ENCODE measurements around the gene ENO3.

Gene ENO3

GRCh38 chr17:4950075-4950745 is 709 bp upstream of the ENO3 start:
- no peak for DNase-seq (ENCODE audit: low spot score)

- no peak for DNase-seq (ENCODE audit: low spot score)
Measured at GRCh38 chr17:4951486-4951885, 567 bp downstream of the ENO3 start.

- DNase-seq (ENCODE audit: low spot score): no peak
Measured at GRCh38 chr17:4953451-4953961, 2.6 kb downstream of the ENO3 start.

- no peak for DNase-seq (ENCODE audit: low spot score)
Measured at GRCh38 chr17:4955091-4955490, 4.2 kb downstream of the ENO3 start.

- no peak for DNase-seq (ENCODE audit: low spot score)
Measured at GRCh38 chr17:4956493-4957061, 5.7 kb downstream of the ENO3 start.

GRCh38 chr17:4958102-4958501 is 7.2 kb downstream of the ENO3 start:
- no peak for DNase-seq (ENCODE audit: low spot score)

GRCh38 chr17:4959261-4959965 is 8.5 kb downstream of the ENO3 start:
- DNase-seq (ENCODE audit: low spot score): no peak

GRCh38 chr17:4960279-4960922 is 9.5 kb downstream of the ENO3 start:
- no peak for DNase-seq (ENCODE audit: low spot score)

- no peak for DNase-seq (ENCODE audit: low spot score)
Measured at GRCh38 chr17:4965311-4965986, 14.5 kb downstream of the ENO3 start.

- peak; percentile 87 for DNase-seq (ENCODE audit: low spot score)
Measured at GRCh38 chr17:4966844-4967538, 16.1 kb downstream of the ENO3 start.

GRCh38 chr17:4967539-4968485 is 16.9 kb downstream of the ENO3 start, which contains the start of gene SPAG7:
Gene SPAG7 (minus strand): TSS chr17:4967817. CDS start chr17:4967804, 13 bp downstream.
- DNase-seq (ENCODE audit: low spot score): peak; percentile 91

GRCh38 chr17:4968486-4969046 is 17.6 kb downstream of the ENO3 start:
- no peak for DNase-seq (ENCODE audit: low spot score)

GRCh38 chr17:4969047-4969550 is 18.2 kb downstream of the ENO3 start:
- no peak for DNase-seq (ENCODE audit: low spot score)

GRCh38 chr17:4969551-4970173 is 18.7 kb downstream of the ENO3 start:
- no peak for DNase-seq (ENCODE audit: low spot score)

GRCh38 chr17:4970273-4970672 is 19.4 kb downstream of the ENO3 start:
- no peak for DNase-seq (ENCODE audit: low spot score)

- no peak for DNase-seq (ENCODE audit: low spot score)
Measured at GRCh38 chr17:4971826-4972225, 20.9 kb downstream of the ENO3 start.

- DNase-seq (ENCODE audit: low spot score): no peak
Measured at GRCh38 chr17:4972322-4972721, 21.4 kb downstream of the ENO3 start.

GRCh38 chr17:4972752-4973151 is 21.8 kb downstream of the ENO3 start:
- no peak for DNase-seq (ENCODE audit: low spot score)
